Ovary (tissue), 9 donors: Measurements from ENCODE around the gene CARMIL3. TPM values are rescaled to one million over a fixed set of nuclear protein-coding genes. Genes with fewer than 3 reads are reported as not detected.

Experiments used
- DNase-seq, 5 donors: peaks; one replicate each; pipeline ENCODE4 v3.0.0-alpha.2; 2019 to 2020
- H3K27ac ChIP-seq, 2 donors: fragments of 200-600 bp; one replicate each; pipeline versions ENCODE4 v1.5.1 to v1.8.0; 2019 to 2022
- H3K27me3 ChIP-seq: fragments of 200-600 bp; one replicate; pipeline ENCODE4 v1.8.0; 2022
- H3K36me3 ChIP-seq: fragments of 200-600 bp; sonication (generic); one replicate; pipeline ENCODE4 v1.5.1; 2019
- H3K4me1 ChIP-seq: one replicate; pipeline ENCODE4 v1.8.1; 2013; ENCODE audit warnings: mild to moderate bottlenecking, moderate library complexity; ENCODE audit not compliant: insufficient read depth
- H3K4me3 ChIP-seq: fragments of 200-600 bp; sonication (generic); one replicate; pipeline ENCODE4 v1.5.1; 2017
- H3K9me3 ChIP-seq, 2 donors: fragments of 200-600 bp in 1 of 2; sonication (generic) in 1 of 2; one replicate each; pipeline versions ENCODE4 v1.5.1 to v1.8.1; 2013 to 2019; ENCODE audit warnings: mild to moderate bottlenecking in 1 of 2, moderate library complexity in 1 of 2
- CTCF ChIP-seq, 3 donors: fragments of 450-650 bp in 2 of 3; fragments of 200-600 bp in 1 of 3; IDR thresholded peaks; one replicate each; pipeline versions ENCODE4 v1.5.1 to v1.8.0; 2016 to 2022; ENCODE audit warnings: antibody characterized with exemption in 3 of 3, mild to moderate bottlenecking in 1 of 3
- EP300 ChIP-seq: sonication (generic); formaldehyde crosslinking; IDR thresholded peaks from one replicate; pipeline ENCODE4 v1.6.1; 2017; ENCODE audit warnings: antibody characterized with exemption
- POLR2A ChIP-seq: fragments of 450-650 bp; IDR thresholded peaks from one replicate; pipeline ENCODE4 v1.6.1; 2017; ENCODE audit warnings: antibody characterized with exemption, mild to moderate bottlenecking, moderate library complexity
- WGBS, 3 donors: extraction: QIAGEN DNeasy Blood & Tissue Kit in 1 of 3; methylation state at CpG; one replicate each; pipeline versions ENCODE4 v1.1.5 to v1.1.7; 2013 to 2017; 5-methylcytosine and 5-hydroxymethylcytosine counted together
- intact Hi-C, 4 donors: fragments of 100-400 bp; cut with DNase I; formaldehyde crosslinking; loops; one replicate each; pipeline versions ENCODE4 v1.11.0 to v1.15.1; 2022 to 2023
- polyA plus RNA-seq, 2 donors: library from polyadenylated mRNA; stranded (reverse); fragments of 200-250 nt in 1 of 2; fragments of 350-450 nt in 1 of 2; fragmentation: Illumina TruSeq in 1 of 2; extraction: RNeasy Lipid Tissue Mini Kit (QIAGEN cat#74804) in 1 of 2; gene quantifications; one replicate each; pipeline ENCODE4 v1.2.3, GENCODE V29; 2013 to 2014
- total RNA-seq, 7 donors: library from RNA; depleted of rRNA in 2 of 7; stranded (reverse); fragments of >200 nt in 2 of 7; fragmentation: NEBNext Ultra II Directional in 3 of 7; extraction: Animal tissue kit (Norgen Biotek cat#: 25700) in 3 of 7; gene quantifications; one replicate each; pipeline versions ENCODE4 v1.1.0 to v1.2.4, GENCODE V29; 2016 to 2023
- donor health status: DM: no; HTN: no; CAD: no; lungs with moderate emphysema.
- donor health status: DM: no; HTN: no; CAD: no.
- donor health status: Bipolar disorder and iron deficiency.
- donor health status: DM: yes; HTN: yes; CAD: no.
- donor health status: DM: no; HTN: no; CAD: no.
- donor health status: DM: yes; HTN: yes; CAD: no.

The CARMIL3 gene
- total and polyA plus RNA-seq, 9 donors, result 0.08 to 1.3 (median 0.25) TPM; not detected in 1

DNA sequence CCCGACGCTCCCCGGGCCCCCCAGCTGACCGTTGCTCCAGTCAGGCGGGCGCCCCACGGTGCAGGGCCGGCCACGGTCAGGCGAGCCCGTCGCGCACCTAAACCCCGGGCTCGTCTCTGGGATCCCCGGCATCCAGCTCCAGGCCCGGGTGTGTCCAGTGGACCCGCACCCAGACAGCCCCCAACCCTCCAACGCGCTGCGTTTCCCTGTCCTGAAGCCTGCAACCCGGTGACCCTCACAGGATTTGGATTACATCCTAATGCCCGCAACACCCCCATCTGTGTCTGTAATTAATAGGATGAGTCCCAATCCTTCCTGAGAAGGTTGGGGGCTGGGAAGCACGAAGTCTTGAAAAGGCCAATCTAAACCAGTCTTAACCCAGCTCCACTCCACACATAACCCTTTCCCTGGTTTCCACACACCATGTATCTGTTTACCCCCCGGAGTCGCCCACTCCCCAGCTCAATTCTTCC lies 30.0 kb downstream of the CARMIL3 start:
- Histone ChIP-seq H3K27me3 (no peaks in the 10 kb centered on the region), H3K9me3 (no peaks in the 10 kb centered on the region), H3K36me3 (no peaks in the 10 kb centered on the region), H3K27ac (no peak overlapping the region), H3K4me3 (peak overlapping the region; percentile 50), H3K4me1 (no peaks in the 10 kb centered on the region)
- DNase-seq, result no peak
- TF ChIP-seq EP300 (no peak), CTCF (IDR thresholded peaks at IDR 0.05) (no peak), POLR2A (no peak)
- intact Hi-C loops, result no loop called here
- 20 to 31% (median 26%) methylated on average over 25 to 26 of the region's 26 CpGs for WGBS, 3 donors

DNA sequence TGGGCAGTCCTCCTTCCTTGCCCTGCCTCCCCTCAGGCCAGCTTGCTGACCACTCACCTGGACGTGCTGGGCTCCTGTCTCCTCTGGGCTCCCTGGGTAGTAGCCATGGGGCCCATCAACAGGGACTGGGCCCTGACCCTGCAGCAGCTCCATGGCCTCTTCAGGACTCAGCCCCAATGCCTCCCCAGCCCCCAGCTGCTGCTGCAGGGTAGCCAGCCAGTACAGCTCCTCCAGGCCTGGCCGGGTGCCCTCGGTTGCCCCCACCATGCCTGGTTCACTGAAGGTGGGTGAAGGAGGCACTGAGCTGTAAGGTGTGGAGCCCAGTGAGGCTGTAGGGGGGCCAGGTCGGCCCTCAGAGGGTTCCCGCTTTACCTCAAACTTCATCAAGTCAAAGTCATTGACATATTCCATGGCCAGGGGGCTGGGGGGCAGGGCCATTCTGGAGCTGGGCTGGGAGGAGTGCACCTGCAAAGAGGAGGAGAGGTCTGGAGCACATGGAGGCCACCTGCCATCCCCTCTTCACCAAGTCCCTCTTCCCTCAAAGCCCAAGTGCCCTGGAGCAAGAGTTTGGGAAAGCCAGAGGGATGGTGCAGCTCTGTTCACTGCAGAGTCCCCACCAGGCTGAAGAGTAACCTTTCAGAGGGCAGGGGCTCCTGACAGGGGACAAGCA lies 30.7 kb downstream of the CARMIL3 start:
- intact Hi-C loops, result no loop called here
- no peaks in the 10 kb centered on the region for H3K27me3 ChIP-seq
- H3K9me3 ChIP-seq, result no peaks in the 10 kb centered on the region
- H3K4me1 ChIP-seq, result no peaks in the 10 kb centered on the region
- TF ChIP-seq CTCF (IDR thresholded peaks at IDR 0.05) (no peak), POLR2A (no peak), EP300 (no peak)
- H3K36me3 ChIP-seq, result no peaks in the 10 kb centered on the region
- no peak for DNase-seq
- 90 to 94% (median 92%) methylated on average over 5 of the region's 5 CpGs for WGBS, 3 donors
- H3K4me3 ChIP-seq, result no peak overlapping the region
- H3K27ac ChIP-seq, result no peak overlapping the region

DNA sequence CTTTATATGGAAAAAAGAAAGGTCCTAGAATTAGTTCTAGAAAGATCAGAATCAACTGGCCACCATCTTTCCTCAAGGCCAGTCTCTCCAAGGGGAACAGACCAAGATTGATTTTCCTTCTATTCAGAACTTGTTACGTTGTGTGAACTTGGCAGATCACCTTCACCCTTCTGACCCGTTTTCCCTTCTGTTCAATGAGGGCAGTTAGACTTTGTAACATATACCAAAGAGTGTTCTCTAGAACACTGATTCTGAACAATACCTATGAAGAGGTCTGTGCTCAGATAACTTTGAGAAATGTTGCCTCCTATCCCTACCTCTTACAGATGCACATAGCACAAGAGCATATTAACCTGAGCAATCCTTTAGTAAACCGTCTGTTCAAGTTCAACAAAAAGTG lies 31.7 kb downstream of the CARMIL3 start:
- H3K27ac ChIP-seq, result no peak overlapping the region
- H3K9me3 ChIP-seq, result no peaks in the 10 kb centered on the region
- H3K4me1 ChIP-seq, result no peaks in the 10 kb centered on the region
- TF ChIP-seq POLR2A (no peak), CTCF (IDR thresholded peaks at IDR 0.05) (no peak), EP300 (no peak)
- WGBS, 3 donors, result 84 to 92% (median 87%) methylated on average over 3 of the region's 3 CpGs
- H3K4me3 ChIP-seq, result no peak overlapping the region
- intact Hi-C loops, result no loop called here
- H3K36me3 ChIP-seq, result no peaks in the 10 kb centered on the region
- H3K27me3 ChIP-seq, result no peaks in the 10 kb centered on the region
- DNase-seq, result no peak

DNA sequence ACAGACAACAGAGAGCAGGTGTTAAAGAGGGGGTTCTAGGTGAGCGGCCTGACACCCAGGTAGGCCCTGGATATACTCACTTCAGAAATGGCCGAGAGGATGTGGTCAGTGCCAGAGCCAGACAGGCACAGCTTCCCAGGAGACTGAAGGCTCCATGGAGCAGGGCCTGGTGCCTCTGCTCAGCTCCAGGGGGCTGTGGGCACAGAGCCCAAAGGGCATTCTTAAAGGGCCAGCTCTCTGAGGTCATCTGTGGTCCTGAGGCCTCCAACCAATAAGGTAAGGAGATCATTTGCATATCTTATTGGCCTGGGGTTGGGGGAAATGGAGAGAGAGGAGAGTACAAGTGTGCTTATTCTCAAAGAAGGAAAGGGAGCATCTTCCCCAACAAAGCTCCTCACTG lies 32.6 kb downstream of the CARMIL3 start:
- Histone ChIP-seq H3K9me3 (no peaks in the 10 kb centered on the region), H3K27me3 (no peaks in the 10 kb centered on the region), H3K36me3 (no peaks in the 10 kb centered on the region), H3K27ac (no peak overlapping the region), H3K4me1 (no peaks in the 10 kb centered on the region), H3K4me3 (no peak overlapping the region)
- intact Hi-C loops, result no loop called here
- DNase-seq, result no peak
- 91 to 97% (median 94%) methylated on average over 2 of the region's 2 CpGs for WGBS, 3 donors
- TF ChIP-seq CTCF (IDR thresholded peaks at IDR 0.05), result no peak
- TF ChIP-seq POLR2A, result no peak
- TF ChIP-seq EP300, result no peak
